NCI-H1436 (cell line): ENCODE results near the gene APOC3.

Source experiments
- DNase-seq: peaks from one replicate; lab custom pipeline; 2025; lab: John Stamatoyannopoulos, UW

APOC3 gene

DNA sequence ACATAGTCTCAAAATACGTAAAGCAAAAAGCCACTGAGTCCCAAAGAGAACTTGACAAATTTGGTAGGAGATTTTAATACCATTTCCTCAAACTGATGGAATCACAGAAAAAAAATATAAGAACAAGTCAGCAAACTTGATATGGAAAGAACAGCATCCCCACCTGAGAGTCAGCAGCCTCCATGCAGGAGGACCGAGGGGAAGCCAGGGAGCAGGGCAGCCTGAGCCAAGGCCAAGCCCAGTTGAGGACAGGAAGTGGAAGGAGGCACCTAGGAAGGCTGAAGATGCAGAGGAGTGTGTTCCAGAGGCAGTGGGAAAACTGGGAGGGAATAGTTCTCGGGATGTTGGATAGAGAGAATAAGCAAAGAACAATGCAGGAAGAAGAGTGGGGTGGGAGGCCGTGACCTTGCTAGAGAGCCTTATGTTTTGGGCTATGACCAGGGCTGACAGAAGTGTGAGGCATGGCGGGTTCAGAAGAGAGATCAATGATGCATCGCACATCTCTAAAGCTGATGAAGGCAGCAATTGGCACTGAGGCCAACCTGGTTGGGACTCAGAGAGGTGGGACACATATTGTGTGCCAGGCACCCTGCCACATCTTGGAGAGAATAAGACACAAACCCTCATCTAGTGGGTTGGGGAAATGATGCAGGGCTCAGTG is 22.0 kb upstream of the APOC3 start:
- DNase-seq, result no peak

- no peak for DNase-seq
Observed at GRCh38 chr11:116808262-116809175, 21.2 kb upstream of the APOC3 start.

GRCh38 chr11:116811194-116811593 is 18.5 kb upstream of the APOC3 start:
- DNase-seq, result no peak

GRCh38 chr11:116812109-116812508 is 17.6 kb upstream of the APOC3 start:
- no peak for DNase-seq

GRCh38 chr11:116813170-116813569 is 16.5 kb upstream of the APOC3 start:
- DNase-seq, result no peak

DNA sequence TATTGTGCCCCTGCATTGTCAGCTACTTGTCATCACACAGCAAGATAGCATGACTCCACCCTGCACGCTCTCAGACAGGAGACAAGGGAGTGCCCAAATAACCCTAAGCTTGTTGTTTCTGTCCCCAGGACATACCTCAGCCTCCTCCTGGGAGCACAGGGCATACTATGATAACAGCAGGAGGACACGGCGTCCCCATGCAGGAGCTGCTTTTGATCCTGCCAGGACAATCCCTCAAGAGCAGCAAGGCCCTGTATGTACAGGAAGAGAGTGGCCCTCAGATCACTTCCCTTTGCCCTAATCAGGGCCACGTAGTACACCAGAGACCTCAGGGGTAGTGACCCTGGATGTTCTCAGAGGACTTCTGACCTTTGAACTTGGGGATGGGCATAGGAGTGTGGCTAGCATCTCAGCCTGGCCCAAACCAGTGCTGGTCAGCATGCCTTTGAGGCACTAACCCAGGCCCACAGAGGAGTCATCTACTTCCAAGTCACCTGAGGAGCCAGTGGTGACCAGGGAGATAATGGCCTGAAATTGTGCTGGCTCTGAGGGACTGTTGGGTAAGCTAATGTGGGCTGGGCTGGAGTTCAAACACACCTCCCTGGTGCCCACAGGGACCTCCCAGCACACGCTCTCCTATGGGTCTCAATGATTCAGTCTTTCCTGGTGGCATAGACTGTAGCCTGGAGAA is 15.8 kb upstream of the APOC3 start:
- no peak for DNase-seq

GRCh38 chr11:116814502-116814901 is 15.2 kb upstream of the APOC3 start:
- DNase-seq, result no peak

DNA sequence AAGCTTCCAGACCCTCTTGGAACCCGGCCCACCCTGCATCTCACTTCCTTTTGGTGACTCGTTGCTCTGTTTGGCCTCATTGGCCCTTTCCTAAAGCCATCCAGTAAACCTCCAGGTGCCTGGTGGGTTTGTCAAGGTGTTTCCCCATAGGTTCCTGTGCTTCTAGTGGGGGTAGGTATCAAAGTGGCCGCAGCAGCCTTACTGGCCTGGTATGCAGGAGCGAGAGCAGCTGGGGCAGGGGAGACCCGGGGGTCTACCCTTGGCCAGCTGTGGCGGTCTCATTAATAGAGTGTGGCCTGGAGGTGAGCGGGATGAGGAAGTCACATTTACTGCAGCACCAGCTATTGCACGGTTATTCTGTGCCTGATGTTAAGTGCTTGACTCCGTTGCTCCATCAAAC is 10.7 kb upstream of the APOC3 start:
- DNase-seq, result no peak

DNA sequence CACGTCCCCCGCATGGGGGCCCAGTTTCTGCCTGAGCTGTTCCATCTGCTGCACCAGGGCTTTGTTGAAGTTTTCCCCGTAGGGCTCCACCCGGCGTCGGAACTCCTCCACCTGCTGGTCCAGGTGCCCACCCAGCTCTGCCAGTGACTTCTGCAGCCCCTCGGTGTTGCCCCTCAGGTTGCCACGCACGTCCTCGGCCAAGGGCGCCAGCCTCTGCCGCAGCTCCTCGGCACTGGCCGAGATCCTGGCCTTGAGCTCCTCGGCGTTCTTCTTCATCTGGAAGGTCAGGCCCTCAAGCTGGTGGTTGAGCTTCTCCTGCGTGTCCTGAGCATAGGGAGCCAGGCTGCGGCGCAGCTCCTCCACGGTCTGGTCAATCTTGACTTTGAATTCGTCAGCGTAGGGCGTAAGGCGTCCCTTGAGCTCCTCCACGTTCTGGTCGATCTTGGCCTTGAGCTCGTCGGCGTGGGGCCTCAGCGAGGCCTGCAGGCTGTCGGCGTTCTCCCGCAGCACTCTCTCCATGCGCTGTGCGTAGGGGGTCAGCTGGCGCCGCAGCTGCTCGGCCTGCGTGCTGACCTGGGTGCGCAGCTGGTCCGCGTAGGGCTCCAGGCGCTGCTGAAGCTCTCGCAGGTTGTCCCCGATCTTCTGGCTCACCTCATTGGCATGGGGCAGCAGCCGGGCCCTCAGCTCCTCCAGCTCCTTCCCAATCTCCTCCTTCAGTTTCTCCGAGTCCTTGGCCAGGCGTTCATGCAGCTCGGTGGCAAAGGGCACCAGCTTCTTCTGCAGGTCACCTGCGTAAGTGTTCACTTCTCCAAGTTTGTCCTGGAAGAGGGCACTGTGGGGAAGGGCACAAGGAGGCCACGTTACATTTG is 8.4 kb upstream of the APOC3 start:
- no peak for DNase-seq

GRCh38 chr11:116822575-116822974 is 7.1 kb upstream of the APOC3 start:
- no peak for DNase-seq

- no peak for DNase-seq
Observed at GRCh38 chr11:116823031-116823843, 6.5 kb upstream of the APOC3 start, which contains the start of gene APOA4. Gene APOA4, minus strand, starts transcription at chr11:116823304. Its CDS starts 113 bp downstream, at chr11:116823191.

GRCh38 chr11:116825434-116825833 is 4.3 kb upstream of the APOC3 start:
- DNase-seq, result no peak

- no peak for DNase-seq
Observed at GRCh38 chr11:116825854-116826750, 3.6 kb upstream of the APOC3 start.

- no peak for DNase-seq
Observed at GRCh38 chr11:116826751-116827431, 2.8 kb upstream of the APOC3 start.

- DNase-seq, result no peak
Observed at GRCh38 chr11:116827461-116827860, 2.2 kb upstream of the APOC3 start.

- DNase-seq, result no peak
Observed at GRCh38 chr11:116828632-116829524, 829 bp upstream of the APOC3 start.

- DNase-seq, result no peak
Observed at GRCh38 chr11:116830184-116830912, 641 bp downstream of the APOC3 start.
